Measurements from ENCODE around the gene F12.

Gene F12

DNA sequence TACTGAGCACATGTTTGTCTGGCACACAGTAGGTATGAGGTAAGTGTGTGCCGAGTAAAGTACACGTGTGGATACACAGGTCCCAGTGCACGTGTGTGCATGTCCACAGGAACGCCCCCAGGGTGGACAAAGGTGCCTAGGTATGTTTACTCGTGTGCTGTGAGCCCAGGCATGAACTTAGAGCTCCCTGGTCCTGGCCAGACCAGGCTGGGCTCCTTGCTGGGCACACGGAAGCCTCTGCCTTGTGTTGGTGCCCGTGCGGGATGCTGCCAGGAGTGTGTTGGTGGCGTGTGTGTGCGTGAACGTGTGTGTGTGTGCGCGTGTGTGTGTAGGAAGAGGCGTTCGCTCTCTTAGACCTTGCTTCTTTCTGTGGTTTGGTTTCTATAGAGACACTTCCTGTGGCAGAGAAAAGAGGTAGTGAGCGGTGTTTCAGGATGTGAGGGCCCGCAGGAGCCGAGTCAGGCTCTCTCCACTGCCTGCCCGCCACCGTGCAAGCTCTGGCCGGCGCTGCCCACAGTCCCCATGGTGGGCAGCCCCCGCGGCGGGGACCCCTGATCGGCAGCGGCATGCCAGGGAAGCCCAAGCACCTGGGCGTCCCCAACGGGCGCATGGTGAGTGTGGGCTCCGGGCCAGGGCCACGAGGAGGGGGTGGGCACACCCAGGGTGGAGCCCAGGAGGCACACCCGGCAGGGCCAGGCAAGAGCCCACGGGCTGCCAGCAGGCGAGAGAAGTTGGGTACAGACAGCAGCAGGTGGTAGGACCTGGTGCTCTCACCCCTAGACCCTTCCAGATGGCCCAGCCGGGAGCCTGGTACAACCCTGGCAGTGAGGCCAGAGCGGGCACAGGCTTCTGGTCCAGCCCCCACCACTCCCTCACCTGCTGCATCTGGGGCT, 51.7 kb downstream of the F12 start, which contains the start of gene RGS14:
RGS14 (plus strand) TSS at position 466 of the 893 bp plus-strand sequence; CDS start at position 567, 101 bp downstream.
- DNase-seq, result peak in 18 of 56 donors; percentile 19 to 66 (median 34)

DNA sequence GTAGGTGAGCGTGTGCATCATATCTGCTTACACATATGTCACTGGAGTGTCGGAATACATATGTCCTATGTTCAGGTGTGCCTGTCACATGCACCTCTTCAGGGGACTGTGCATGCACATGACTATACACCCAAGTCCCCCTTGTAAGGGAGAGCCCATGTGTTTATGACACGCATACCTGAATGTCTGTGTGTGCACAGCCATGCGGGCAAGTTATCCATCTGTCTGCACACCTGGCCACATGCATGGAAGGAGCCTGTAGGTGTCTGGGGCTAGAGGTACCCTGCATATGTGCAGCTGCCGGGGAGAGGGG, 52.3 kb downstream of the F12 start:
- DNase-seq, result no peak

DNA sequence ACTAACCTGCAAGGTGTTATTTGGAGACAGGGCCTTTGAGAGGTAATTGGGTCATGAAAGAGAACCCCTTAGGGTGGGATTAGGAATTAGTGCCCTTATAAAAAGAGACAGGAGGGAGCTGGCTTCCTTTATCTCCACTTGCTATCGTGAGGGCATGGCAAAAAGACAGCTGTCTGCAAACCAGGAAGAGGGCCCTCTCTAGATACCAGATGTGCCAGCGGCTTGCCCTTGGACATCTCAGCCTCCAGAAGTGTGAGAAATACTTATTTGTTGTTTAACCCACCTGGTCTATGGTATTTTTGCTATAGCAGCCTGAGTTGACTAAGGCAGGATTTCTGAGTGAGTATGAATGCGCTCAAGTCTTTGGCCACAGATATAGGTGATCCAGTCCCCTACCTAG, 52.6 kb downstream of the F12 start:
- no peak for DNase-seq

DNA sequence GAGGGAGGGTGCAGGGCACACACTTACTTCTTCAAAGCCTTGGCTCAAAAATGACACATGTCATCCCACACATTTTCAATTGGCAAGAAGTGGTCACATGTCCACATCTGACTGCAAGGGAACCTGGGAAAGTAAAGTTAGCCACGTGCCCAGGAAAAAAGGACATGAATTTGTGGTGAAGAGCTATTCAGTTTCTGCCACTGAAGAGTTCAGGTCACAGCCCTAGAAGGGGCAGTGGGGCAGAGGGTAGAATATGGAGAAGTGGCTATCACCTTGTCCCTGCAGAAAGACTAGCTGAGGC, 53.5 kb downstream of the F12 start:
- no peak for DNase-seq

DNA sequence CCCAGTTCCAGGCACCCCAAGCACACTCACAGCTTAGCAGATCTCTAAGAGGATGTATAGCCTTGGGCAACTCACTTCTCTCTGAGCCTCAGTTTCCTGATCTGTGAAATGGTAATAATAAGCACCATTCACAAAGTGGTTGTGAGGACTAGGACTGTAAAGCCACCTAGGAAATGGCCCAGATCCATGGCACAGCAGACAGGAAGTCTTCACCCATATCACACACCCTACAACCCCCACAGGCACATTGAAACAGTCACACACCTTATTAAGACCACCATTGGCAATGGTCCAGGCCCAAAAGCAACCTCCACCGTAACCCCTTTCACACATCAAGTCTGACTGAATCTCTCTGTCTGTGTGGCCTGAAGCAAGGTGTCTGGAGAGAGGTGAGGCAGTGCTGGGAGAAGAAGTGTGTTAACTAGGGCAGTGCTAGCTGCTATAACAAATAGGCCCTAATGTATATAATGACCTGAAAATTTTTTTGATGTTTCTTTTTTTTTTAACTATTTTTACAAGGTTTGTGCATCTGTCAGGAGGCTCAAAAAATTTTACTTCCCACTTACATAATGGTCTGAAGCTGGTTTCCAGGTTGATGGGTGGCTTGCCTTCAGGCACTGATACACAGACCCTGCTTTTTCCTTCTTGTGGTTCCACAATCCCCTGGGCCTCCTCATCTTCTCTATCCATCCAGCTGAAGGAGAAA, 54.0 kb downstream of the F12 start:
- no peak for DNase-seq

DNA sequence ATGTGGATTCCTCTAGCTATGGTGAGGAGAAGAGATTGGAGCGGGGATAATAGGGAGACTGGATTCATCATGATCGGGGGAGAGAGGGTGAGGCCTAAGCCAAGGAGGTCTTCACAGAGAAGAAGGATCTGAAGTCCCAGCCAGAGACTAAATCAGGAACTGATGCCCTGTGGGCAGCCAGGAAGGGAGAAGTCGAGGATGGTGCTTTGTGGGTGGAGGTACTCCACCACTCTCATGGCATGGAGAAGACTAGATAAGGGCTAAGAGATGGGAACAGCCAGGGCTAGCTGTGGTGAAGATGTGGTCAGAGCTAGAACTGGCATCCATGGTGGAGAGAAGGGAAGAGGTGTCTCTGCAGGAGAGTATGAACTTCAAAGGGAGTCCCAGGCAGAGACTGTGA, 54.7 kb downstream of the F12 start:
- DNase-seq, result no peak

DNA sequence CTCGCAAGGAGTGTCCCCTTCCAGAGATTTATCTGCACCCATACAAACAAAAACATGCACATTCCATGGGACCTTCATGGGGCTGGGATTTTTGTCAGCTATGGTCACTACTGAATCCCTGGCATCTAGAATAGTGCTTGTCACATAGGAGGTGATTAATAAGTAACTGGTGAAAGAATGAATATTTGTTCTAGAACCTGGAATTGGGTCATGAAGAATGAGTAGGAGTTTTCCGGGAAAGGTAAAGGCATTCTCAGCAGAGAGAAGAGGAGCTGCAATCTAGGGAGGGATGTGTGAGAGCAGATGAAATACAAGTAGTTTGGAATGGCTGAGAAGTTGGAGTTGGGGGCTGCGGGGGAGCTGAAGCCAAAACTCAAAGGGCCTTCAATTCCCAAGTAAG, 55.1 kb downstream of the F12 start:
- DNase-seq, result no peak

DNA sequence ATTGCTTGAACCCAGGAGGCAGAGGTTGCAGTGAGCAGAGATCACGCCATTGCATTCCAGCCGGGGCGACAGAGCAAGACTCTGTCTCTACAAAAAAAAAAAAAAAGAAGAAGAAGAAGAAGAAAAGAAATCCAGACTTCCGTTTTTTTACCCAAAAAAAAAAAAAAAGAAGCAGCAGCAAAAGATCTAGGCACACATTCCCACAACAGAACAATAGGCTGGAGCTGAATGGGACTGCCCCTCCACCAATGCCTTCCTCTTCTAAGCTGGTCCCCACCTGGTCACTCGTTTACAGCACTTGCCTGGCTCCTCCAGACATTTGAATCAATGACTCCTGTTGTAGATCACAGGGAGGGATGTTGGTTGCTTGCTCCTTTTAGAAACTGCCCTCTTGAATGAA, 56.3 kb downstream of the F12 start:
- no peak for DNase-seq
